C4-2B (cell line): ENCODE measurements around the gene ADAMTS15.

ENCODE experiments used
- H3K27ac ChIP-seq: fragments of 450-650 bp; 2 replicates; pipeline ENCODE4 v1.5.1; 2017
- ZFX ChIP-seq: fragments of 450-650 bp; IDR thresholded peaks from 2 replicates; pipeline ENCODE4 v1.6.1; 2017
- TF ChIP-seq, protein P1 (sequence below): fragments of 450-650 bp; conservative IDR thresholded peaks from 2 replicates; pipeline ENCODE4 v1.5.1; 2017; ENCODE audit warnings: mild to moderate bottlenecking

The ADAMTS15 gene

DNA sequence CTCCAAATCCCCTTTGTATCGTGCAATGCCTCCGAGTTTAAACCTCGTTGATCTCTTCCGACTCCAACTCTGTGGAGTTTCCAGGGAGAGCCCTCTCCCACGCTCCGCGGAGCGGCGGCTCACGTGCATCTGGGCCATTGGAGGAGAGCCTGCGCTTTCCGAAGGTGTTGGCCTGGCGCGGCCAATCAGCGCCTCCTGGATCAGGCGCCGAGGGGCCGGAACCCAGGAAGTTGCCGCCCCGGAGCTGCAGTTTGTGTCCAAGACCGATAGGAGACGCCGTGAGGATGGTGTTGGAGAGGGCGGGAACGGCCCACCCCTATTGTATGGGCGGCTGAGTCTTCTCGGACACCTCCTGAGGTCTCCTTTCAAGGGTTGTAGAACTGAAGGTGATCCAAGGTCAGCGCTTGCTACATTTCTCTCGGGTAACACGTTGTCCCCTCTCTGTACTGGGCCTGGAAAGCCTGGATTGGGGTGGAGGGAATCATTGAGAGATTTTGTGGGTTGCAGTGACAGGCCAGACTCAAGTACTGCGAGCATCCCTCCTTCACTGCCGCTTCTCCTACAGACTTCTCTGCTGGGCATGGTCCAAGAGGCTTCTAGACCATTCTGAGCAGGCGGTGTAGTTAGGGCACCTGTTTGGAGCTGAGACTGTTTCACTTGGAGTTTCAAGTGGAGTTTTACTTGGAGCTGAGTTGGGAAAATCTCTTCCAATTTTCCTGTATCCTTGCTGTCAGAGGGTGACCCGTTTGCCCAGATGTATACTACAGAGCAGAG, 1.7 kb downstream of the ADAMTS15 start:
- no peak overlapping the region for H3K27ac ChIP-seq
- no peak for TF ChIP-seq ZFX
- TF ChIP-seq, protein P1, sequence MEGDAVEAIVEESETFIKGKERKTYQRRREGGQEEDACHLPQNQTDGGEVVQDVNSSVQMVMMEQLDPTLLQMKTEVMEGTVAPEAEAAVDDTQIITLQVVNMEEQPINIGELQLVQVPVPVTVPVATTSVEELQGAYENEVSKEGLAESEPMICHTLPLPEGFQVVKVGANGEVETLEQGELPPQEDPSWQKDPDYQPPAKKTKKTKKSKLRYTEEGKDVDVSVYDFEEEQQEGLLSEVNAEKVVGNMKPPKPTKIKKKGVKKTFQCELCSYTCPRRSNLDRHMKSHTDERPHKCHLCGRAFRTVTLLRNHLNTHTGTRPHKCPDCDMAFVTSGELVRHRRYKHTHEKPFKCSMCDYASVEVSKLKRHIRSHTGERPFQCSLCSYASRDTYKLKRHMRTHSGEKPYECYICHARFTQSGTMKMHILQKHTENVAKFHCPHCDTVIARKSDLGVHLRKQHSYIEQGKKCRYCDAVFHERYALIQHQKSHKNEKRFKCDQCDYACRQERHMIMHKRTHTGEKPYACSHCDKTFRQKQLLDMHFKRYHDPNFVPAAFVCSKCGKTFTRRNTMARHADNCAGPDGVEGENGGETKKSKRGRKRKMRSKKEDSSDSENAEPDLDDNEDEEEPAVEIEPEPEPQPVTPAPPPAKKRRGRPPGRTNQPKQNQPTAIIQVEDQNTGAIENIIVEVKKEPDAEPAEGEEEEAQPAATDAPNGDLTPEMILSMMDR: no peak

DNA sequence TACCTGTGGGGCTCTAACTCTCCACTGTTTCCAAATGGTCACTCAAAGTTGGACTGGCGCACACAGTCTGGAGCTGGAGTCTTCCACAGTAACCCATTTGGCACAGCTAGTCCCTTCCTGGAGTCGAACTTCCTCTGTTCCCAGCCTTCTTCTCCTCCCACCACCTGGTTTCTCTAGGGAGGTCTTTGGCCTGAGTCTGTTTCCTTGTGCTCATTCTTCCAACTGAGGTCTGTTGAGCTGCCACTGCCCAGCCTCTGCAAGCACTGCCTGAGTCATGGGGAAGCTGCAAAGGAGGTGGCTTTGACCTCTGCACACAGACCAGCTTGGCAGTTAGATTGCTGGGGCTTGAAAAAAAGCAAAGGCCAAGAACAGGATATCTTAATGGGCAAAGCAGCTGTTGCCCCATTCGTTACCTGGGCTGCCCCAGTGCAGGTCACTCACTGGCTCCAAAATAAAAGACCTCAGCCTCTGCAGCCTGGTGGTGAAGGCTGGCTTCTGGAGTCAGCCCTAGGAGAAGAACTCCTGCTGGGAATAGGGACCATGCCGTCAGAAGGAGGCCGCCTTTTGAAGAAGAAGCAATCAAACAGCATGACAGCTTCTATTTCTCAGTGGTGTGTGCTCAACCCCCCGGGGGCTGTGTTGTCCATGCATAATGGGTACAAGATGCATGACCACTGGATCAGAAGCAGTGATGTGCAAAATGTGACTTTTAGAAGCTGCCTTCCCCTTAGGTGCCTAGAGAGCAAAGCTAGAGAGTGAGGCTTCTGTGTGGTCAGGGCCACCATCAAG, 3.0 kb downstream of the ADAMTS15 start:
- no peak for TF ChIP-seq ZFX
- TF ChIP-seq, protein P1: no peak
- no peak overlapping the region for H3K27ac ChIP-seq

DNA sequence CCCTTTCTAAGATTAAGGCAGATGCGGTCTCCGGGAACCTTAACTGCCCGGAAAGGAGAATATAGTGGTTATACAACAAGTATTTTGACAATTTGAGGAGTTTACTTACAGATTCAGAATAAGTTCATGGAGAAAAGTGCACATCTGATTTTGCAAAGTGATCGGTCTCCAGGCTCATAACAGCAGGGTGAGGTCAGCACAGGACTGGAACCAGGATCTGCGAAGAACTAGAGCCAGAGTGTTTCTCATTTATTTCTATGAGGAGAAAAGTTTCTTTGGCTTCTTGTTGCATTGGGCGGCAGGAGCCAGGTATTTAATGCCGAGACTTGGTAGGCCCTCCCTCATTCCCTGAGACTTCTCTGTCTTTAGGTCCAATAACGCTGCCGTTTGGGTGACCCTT, 3.7 kb downstream of the ADAMTS15 start:
- no peak for TF ChIP-seq ZFX
- TF ChIP-seq, protein P1: no peak
- H3K27ac ChIP-seq: no peak overlapping the region

DNA sequence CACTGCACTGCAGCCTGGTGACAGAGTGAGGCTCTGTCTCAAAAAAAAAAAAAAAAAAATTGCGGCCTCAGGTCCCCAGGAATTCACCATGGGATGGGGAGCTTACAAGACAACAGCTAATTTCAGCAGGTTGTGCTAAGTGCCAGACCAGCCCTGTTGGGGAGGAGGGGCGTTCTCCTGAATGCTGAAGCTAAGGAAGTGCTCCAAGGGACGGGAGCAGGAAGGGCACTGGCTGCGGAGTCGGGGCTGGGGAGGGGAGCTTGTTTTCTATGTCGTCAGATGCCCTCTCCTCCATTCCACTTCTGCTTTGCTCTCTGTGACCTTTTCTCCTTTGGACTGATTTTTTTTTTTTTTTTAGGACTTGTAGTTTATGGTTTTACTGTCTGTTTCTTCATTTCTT, 4.5 kb downstream of the ADAMTS15 start:
- H3K27ac ChIP-seq: no peak overlapping the region
- TF ChIP-seq, protein P1: no peak
- no peak for TF ChIP-seq ZFX

DNA sequence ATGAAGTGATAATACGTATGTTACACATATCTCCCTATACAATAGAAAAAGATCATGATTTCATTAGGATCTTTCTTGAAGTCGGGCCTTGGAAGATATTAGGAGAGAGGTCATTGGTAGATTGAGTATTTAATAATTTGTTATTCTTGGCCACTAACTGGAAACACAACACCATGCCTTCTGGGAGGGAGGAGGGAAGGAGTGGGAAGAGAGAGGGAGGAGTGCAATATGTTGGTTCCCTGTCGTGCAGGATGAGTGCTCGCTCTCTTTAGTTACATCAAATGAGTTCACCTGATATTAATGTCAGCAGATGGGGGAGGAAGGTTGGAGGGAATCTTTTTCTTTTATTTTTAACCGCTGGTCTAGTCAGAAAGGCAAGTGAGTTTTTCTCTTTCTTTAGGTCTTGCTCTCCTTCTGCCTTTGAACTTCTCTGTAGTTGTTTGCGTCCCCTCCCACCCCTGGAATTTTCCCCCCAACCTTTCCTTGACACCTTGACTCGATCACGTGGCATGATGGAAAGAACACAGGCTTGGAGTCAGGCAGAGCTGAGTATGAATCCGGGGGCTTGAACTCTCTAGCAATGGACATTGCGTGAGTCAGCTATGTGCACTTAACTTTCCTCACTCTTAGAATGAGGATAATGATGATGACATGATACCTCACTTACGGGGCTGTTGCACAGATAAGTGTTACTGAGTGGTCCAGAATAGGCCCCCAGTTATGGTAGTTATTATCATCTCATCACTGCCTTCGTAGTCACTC, 6.2 kb downstream of the ADAMTS15 start:
- TF ChIP-seq, protein P1: no peak
- no peak for TF ChIP-seq ZFX
- H3K27ac ChIP-seq: no peak overlapping the region

DNA sequence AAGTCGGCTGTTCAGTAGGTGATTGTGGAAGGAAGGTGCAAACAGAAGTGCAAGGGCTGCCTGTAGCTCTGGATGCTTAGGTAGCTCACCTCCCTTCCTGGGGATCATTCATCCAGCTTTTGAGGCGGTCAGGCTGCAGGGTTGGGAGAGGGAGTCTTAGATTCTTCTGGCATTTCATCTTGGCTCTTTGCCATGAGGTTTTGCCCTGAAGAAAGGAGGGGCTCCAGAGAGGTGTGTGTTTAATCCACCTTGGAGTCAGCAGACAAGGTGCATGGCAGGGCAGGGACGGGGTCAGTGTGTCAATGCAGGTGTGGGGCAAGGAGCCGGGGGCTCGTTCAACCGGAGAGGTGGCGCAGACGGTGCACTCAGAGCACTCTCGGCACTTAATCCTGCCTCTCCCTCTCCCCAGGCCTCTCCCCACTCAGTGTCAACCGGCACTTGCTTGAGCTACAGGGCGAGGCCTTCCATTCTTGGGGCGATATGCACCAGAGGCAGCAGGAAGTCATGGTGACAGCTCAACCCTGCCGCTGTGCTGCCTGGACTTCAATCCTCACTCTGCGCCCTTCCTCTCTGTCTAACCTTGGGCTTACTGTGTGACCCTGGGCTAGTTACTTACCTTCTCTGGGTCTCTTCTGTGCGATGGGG, 7.2 kb downstream of the ADAMTS15 start:
- no peak overlapping the region for H3K27ac ChIP-seq
- no peak for TF ChIP-seq ZFX
- TF ChIP-seq, protein P1: no peak
